BJ (cell line): ENCODE data around the gene GOLGA7B. TPM values are rescaled to one million over a fixed set of nuclear protein-coding genes. Genes with fewer than 3 reads are reported as not detected.

Experiments used
- CTCF ChIA-PET: fragments of 350-600 bp; formaldehyde crosslinking; extraction: SDS; loops from one replicate; lab custom pipeline; 2021; ENCODE audit warnings: antibody characterized with exemption, inconsistent platforms; lab: Yijun Ruan, JAX
- POLR2A ChIA-PET: fragments of 300-600 bp; sonication (Branson Sonifier 250); formaldehyde crosslinking; extraction: SDS; loops from one replicate; lab custom pipeline; 2021; ENCODE audit warnings: antibody characterized with exemption; lab: Charles Lee
- DNase-seq: peaks from one replicate; pipeline ENCODE4 v3.0.0-alpha.2; 2011; ENCODE audit warnings: low read depth
- H3K27me3 ChIP-seq: 2 replicates; pipeline ENCODE4 v1.6.0; 2011; ENCODE audit warnings: low read length; ENCODE audit not compliant: control insufficient read depth, insufficient read depth
- H3K36me3 ChIP-seq: 2 replicates; pipeline ENCODE4 v1.5.1; 2011; ENCODE audit warnings: low read length; ENCODE audit not compliant: control insufficient read depth, insufficient read depth
- H3K4me3 ChIP-seq: 2 replicates; pipeline ENCODE4 v1.5.1; 2011; ENCODE audit warnings: low read depth, mild to moderate bottlenecking, control low read depth, low read length
- CTCF ChIP-seq: IDR thresholded peaks from 2 replicates; pipeline ENCODE4 v1.5.1; 2011; ENCODE audit warnings: low read depth, mild to moderate bottlenecking, control low read depth, inconsistent platforms, low read length, moderate library complexity; ENCODE audit not compliant: insufficient read depth
- polyA plus RNA-seq: library from polyadenylated mRNA; depleted of rRNA; stranded (reverse); fragments of >200 nt; gene quantifications from 2 replicates; pipeline ENCODE4 v1.2.3, GENCODE V29; 2011

GOLGA7B gene
- polyA plus RNA-seq, 1 experiment, result 0.01 TPM

- peaks cover 3% of the 10 kb centered on the region for H3K27me3 ChIP-seq
- CTCF ChIA-PET, result no interaction called here
- H3K36me3 ChIP-seq, result no peaks in the 10 kb centered on the region
- no peak overlapping the region for H3K4me3 ChIP-seq
- POLR2A ChIA-PET, result no interaction called here
- DNase-seq, result no peak
- no peak for TF ChIP-seq CTCF
Measured at GRCh38 chr10:97823734-97824133, 25.9 kb upstream of the GOLGA7B start.

DNA sequence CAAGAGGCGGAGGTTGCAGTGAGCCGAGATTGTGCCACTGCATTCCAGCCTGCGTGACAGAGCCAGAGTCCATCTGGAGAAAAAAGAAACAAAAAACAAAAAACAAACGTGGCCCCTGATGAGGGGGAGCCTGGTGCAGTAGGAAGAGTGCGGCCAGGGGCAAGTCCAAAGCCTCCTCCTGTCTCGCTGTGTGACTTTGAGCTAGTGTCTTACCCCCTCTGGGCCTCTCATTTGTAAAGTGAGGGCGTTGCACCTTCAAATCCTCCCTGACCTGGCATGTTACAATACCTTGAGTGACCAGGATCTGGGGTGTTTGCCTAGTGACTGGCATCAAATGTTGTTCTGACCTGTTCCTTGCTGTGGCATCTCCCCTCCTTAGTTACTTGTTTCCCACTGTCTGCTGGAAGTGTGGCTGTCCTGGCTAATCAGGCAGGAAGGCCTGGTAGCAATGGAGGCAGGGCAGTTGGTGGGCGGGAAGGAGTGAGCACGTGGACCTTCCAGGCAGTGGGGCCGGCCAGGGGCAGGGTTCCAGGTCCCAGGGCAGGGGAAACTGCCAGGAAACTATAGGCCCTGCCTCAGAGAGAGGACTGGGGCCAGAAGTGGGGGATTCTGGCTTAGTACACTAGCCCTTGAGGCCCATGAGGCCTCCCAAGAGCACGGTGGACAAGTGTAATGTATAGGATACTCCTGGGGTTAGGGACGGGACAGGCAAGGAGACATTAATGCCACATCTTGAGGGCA is 24.5 kb upstream of the GOLGA7B start:
- ChIA-PET POLR2A (no interaction called here), CTCF (interaction anchor here (1.6 kb wide), 1 partner anchor 33 kb away, joined by 6 read pairs; no protein-coding TSS in a partner anchor)
- TF ChIP-seq CTCF, result no peak

GRCh38 chr10:97826892-97827291 is 22.8 kb upstream of the GOLGA7B start:
- CTCF ChIA-PET, result interaction anchor here (0.9 to 1.6 kb wide), 2 partner anchors 18 to 35 kb away, joined by 3 to 6 read pairs; no protein-coding TSS in a partner anchor

More for the DNA sequence above, 24.5 kb upstream of the GOLGA7B start:
- DNase-seq, result no peak
- Histone ChIP-seq H3K4me3 (no peak overlapping the region), H3K36me3 (no peaks in the 10 kb centered on the region), H3K27me3 (peaks cover 3% of the 10 kb centered on the region)

DNA sequence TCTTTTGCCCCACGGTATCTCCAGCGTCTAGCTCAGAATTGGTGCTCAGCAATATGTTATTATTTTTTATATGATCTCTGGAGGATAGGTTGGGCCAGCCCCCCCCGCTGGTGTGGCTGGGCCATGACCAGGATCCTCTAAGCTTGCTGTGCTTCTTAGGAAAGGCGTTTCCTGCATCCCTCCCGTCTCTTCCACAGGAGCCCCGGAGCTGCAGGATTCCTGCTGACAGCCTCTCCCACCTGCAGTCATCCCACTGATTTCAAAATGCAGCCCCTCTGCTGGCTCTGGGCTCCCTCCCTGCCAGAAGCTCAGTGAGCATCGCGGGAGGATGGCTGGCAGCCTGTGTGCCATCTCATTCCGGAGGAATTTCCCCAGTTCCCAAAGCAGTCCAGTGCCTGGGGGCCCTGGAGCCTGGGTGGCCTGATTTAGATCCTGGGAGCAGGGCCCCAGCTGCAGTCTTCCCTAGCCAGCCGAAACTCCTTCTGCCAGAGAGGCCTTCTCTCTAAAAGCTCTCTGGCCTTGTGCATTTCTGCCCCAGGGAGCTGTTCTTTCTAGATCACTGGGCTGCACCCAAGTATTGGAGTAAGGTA is 21.8 kb upstream of the GOLGA7B start:
- no peak overlapping the region for H3K4me3 ChIP-seq
- CTCF ChIA-PET, result no interaction called here
- no peaks in the 10 kb centered on the region for H3K36me3 ChIP-seq
- H3K27me3 ChIP-seq, result peaks cover 8% of the 10 kb centered on the region
- TF ChIP-seq CTCF, result no peak
- POLR2A ChIA-PET, result no interaction called here
- DNase-seq, result no peak

More at GRCh38 chr10:97826892-97827291, 22.8 kb upstream of the GOLGA7B start:
- TF ChIP-seq CTCF, result no peak
- Histone ChIP-seq H3K4me3 (no peak overlapping the region), H3K27me3 (peaks cover 5% of the 10 kb centered on the region), H3K36me3 (no peaks in the 10 kb centered on the region)
- POLR2A ChIA-PET, result no interaction called here
- no peak for DNase-seq

DNA sequence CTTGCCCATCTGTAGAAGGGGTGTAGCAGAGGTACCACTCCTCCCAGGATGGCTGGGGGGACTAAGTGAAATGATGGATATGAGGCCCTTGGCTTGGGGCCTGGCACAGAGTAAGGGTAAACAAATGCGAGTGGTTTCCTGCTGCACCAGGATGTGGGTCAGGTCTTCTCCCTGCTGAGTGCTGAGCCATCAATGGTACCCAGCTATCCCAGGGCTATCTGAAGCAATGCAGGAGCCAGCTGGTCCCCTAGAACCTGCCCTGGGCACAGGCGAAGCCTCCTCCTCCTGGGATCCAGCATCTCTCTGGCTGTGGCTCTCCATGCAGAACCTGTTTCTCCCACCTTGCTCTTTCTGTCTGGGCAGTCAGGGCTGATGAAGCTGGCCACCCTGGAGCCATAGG is 20.9 kb upstream of the GOLGA7B start:
- Histone ChIP-seq H3K4me3 (no peak overlapping the region), H3K27me3 (peaks cover 8% of the 10 kb centered on the region), H3K36me3 (no peaks in the 10 kb centered on the region)
- no peak for TF ChIP-seq CTCF
- ChIA-PET POLR2A (no interaction called here), CTCF (no interaction called here)
- no peak for DNase-seq
